ENCODE measurements around the gene CNTLN. TPM values are rescaled to one million over a fixed set of nuclear protein-coding genes. Genes with fewer than 3 reads are reported as not detected.

Gene CNTLN
- total RNA-seq, 3 donors from 2014 or later, result 13.6 to 19.7 (median 14.6) TPM

DNA sequence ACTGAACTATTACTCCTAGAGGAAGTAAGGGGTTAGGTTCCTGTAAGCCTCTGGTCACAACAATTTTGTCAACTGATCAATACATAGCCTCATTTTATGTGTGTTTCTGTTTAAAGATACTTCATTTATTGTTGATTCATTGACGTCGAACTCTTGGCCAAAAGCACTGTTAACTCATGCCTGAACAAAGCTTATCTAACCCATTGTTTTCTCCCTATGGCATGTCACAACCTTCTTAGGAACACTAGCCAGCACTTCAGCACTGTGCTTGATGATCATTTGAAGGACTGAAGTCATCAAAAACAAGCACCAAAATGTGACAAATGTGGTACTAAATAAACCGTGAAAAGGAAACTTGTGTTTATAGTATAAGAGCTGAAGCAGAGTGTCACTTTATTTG lies 13.5 kb downstream of the CNTLN start:
- Histone ChIP-seq H3K27me3 (no peaks in the 10 kb centered on the region), H3K9me3 (no peaks in the 10 kb centered on the region), H3K4me3 (no peak overlapping the region), H3K27ac (no peak overlapping the region), H3K36me3 (no peaks in the 10 kb centered on the region), H3K4me1 (no peaks in the 10 kb centered on the region)
- no peak for DNase-seq (ENCODE audit: low spot score in 2 of 2)
- intact Hi-C loops (cut with DNase I; ENCODE audit: low total_unique reads), result no loop called here
- TF ChIP-seq POLR2A (IDR thresholded peaks at IDR 0.05) (no peak), POLR2AphosphoS5 (IDR thresholded peaks at IDR 0.05) (no peak)
- TF ChIP-seq, protein P1, sequence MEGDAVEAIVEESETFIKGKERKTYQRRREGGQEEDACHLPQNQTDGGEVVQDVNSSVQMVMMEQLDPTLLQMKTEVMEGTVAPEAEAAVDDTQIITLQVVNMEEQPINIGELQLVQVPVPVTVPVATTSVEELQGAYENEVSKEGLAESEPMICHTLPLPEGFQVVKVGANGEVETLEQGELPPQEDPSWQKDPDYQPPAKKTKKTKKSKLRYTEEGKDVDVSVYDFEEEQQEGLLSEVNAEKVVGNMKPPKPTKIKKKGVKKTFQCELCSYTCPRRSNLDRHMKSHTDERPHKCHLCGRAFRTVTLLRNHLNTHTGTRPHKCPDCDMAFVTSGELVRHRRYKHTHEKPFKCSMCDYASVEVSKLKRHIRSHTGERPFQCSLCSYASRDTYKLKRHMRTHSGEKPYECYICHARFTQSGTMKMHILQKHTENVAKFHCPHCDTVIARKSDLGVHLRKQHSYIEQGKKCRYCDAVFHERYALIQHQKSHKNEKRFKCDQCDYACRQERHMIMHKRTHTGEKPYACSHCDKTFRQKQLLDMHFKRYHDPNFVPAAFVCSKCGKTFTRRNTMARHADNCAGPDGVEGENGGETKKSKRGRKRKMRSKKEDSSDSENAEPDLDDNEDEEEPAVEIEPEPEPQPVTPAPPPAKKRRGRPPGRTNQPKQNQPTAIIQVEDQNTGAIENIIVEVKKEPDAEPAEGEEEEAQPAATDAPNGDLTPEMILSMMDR (IDR thresholded peaks at IDR 0.05), result no peak

DNA sequence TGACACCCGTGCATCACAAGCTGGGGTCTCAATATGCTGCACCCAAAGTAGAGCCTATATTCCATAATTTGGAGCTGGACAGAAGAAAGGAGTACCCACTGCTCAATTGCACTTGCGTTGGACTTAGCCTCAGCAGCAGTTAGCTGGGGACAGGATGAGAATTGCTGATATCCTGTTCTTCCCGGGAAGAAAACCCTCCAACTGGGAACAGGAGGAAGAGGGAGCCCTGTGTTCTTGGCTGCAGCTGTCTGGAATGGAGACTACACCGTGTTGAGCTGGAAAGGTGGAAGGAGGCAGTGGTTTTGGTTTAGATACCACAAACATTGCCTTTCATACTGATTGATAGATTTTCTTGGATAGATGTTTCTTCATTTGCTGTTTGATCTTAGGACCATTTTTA lies 24.6 kb downstream of the CNTLN start:
- H3K36me3 ChIP-seq, result no peaks in the 10 kb centered on the region
- no peak for DNase-seq (ENCODE audit: low spot score in 2 of 2)
- H3K27me3 ChIP-seq, result no peaks in the 10 kb centered on the region
- no peak for TF ChIP-seq POLR2AphosphoS5 (IDR thresholded peaks at IDR 0.05)
- H3K4me3 ChIP-seq, result no peak overlapping the region
- no peaks in the 10 kb centered on the region for H3K4me1 ChIP-seq
- intact Hi-C loops (cut with DNase I; ENCODE audit: low total_unique reads), result no loop called here
- no peaks in the 10 kb centered on the region for H3K9me3 ChIP-seq
- H3K27ac ChIP-seq, result no peak overlapping the region

DNA sequence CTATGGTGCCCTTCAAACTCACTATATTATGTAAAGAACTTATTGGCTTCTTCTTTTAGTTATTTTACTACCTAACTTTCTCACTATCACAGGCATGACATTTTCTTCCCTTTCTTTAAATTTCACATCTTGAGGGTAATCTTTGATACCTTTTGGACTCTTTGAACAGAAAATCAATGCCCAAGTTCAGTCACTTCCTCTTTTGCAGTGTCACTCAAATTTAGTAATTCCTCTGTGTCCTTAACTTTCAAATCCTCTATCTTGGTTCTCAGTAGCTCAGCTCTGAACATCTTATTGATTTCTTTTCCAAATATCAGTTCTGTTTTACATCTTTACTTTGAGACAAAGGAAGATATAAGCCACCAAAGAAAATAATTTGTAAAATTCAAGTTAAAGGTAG lies 25.5 kb downstream of the CNTLN start:
- TF ChIP-seq POLR2AphosphoS5 (IDR thresholded peaks at IDR 0.05) (no peak), POLR2A (IDR thresholded peaks at IDR 0.05) (no peak)
- TF ChIP-seq, protein P1 (IDR thresholded peaks at IDR 0.05), result no peak
- H3K4me3 ChIP-seq, result no peak overlapping the region
- H3K9me3 ChIP-seq, result no peaks in the 10 kb centered on the region
- H3K27me3 ChIP-seq, result no peaks in the 10 kb centered on the region
- H3K4me1 ChIP-seq, result no peaks in the 10 kb centered on the region
- H3K27ac ChIP-seq, result no peak overlapping the region
- H3K36me3 ChIP-seq, result no peaks in the 10 kb centered on the region
- DNase-seq (ENCODE audit: low spot score in 2 of 2), result no peak
- intact Hi-C loops (cut with DNase I; ENCODE audit: low total_unique reads), result no loop called here

DNA sequence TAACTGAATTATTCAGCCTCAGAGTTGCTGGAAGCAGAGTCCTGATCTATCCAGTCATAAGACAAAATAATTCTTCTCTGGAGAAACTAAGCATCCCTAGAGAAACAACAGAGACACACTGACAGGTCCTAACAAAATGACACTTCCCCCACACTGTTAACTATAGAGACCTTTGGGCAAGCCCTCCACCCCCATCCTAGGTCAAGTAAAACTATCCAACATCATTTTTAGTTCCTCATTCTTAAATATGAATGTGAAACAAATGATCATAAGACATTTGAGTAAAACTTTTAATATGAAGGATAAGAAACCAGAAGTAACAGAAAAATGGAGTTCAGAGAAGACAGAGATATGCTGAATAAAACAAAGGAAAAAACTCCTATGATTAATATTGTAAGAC lies 30.9 kb downstream of the CNTLN start:
- no peaks in the 10 kb centered on the region for H3K27me3 ChIP-seq

DNA sequence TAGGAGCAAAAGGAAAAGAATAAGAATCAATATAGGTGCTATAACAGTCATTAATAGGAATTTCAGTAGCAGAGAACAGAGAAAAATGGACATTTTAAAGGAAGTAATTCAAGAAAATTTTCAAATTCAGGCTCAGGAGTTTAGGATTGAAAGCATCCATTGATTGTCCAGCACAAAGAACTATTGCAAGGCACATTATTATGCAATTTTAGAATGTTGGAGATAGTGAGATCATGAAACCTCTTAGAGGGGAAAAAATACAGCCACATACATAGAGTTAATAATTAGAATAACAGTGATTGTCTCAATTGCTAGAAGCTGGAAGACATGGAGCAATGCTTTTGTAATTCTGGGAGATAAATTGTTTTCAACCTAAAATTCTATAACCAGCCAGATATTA lies 31.5 kb downstream of the CNTLN start:
- no peak for DNase-seq (ENCODE audit: low spot score in 2 of 2)
- intact Hi-C loops (cut with DNase I; ENCODE audit: low total_unique reads), result no loop called here
- peaks cover 4 to 10% of the 10 kb centered on the region in 2 donors for H3K9me3 ChIP-seq
- no peaks in the 10 kb centered on the region for H3K4me1 ChIP-seq
- H3K4me3 ChIP-seq, result no peak overlapping the region
- no peaks in the 10 kb centered on the region for H3K27me3 ChIP-seq
- no peaks in the 10 kb centered on the region for H3K36me3 ChIP-seq
- H3K27ac ChIP-seq, result no peak overlapping the region
- TF ChIP-seq POLR2A (IDR thresholded peaks at IDR 0.05) (no peak), POLR2AphosphoS5 (IDR thresholded peaks at IDR 0.05) (no peak)
- TF ChIP-seq, protein P1 (IDR thresholded peaks at IDR 0.05), result no peak

More for the DNA sequence above, 30.9 kb downstream of the CNTLN start:
- no peaks in the 10 kb centered on the region for H3K36me3 ChIP-seq
- peaks cover 4 to 10% of the 10 kb centered on the region in 2 donors for H3K9me3 ChIP-seq
- intact Hi-C loops (cut with DNase I; ENCODE audit: low total_unique reads), result no loop called here
- no peak for DNase-seq (ENCODE audit: low spot score in 2 of 2)
- TF ChIP-seq, protein P1 (IDR thresholded peaks at IDR 0.05), result no peak
- TF ChIP-seq POLR2A (IDR thresholded peaks at IDR 0.05), result no peak
- TF ChIP-seq POLR2AphosphoS5 (IDR thresholded peaks at IDR 0.05), result no peak
- no peaks in the 10 kb centered on the region for H3K4me1 ChIP-seq
- H3K27ac ChIP-seq, result no peak overlapping the region
- H3K4me3 ChIP-seq, result no peak overlapping the region
